K562 (cell line): Measurements from ENCODE around the gene PIGL. TPM values are rescaled to one million over a fixed set of nuclear protein-coding genes. Genes with fewer than 3 reads are reported as not detected.

ENCODE experiments used
- ATAC-seq: fragments of 200-7000 bp; cut with Tn5 transposase; 3 replicates; pipeline ENCODE4 v1.9.1; 2020; ENCODE audit warnings: moderate library complexity
- BruUV-seq: library from RNA; stranded (reverse); fragments of 400-500 nt; replicated peaks from 2 replicates; lab custom pipeline; 2021; lab: Mats Ljungman, UMichigan
- CTCF ChIA-PET: fragments of 300-600 bp; formaldehyde crosslinking; extraction: SDS; loops from one replicate; lab custom pipeline; 2021; ENCODE audit warnings: low intra/inter-chr PET ratio; lab: Yijun Ruan, JAX
- POLR2A ChIA-PET: fragments of 300-600, 350-650 bp; sonication (Branson Sonifier 250); formaldehyde crosslinking; extraction: SDS; loops from one replicate; lab custom pipeline; 2021; ENCODE audit warnings: antibody characterized with exemption, inconsistent platforms; lab: Yijun Ruan, JAX
- DNase-seq, 4 experiments: peaks; one replicate each; pipeline versions ENCODE4 v3.0.0 to v3.0.0-alpha.2; 2011 to 2018; ENCODE audit warnings: low spot score in 3 of 4, mixed read lengths in 3 of 4; ENCODE audit errors: extremely low read depth in 1 of 4
- FAIRE-seq: peaks from 2 replicates; lab custom pipeline; 2011; peaks lifted over from hg19 to GRCh38; lab: Jason Lieb, UNC
- H2AFZ ChIP-seq: 2 replicates; pipeline ENCODE4 v1.6.0; 2011; ENCODE audit warnings: low read depth, low read length, control low read depth, inconsistent platforms
- H3K27ac ChIP-seq: fragments of 200-600 bp; 3 replicates; pipeline ENCODE4 v1.8.0; 2011; ENCODE audit warnings: low read depth, mild to moderate bottlenecking, control low read depth, inconsistent platforms, low read length, moderate library complexity, mixed read lengths; ENCODE audit errors: extremely low read depth
- H3K27me3 ChIP-seq, 2 experiments: fragments of 300-600 bp in 1 of 2; 2 replicates in 1 of 2; 3 replicates in 1 of 2; pipeline versions ENCODE4 v1.6.0 to v1.8.0; 2011; ENCODE audit warnings: inconsistent platforms in 2 of 2, low read length in 2 of 2, mild to moderate bottlenecking in 1 of 2, mixed read lengths in 1 of 2, moderate library complexity in 1 of 2; ENCODE audit not compliant: control insufficient read depth in 2 of 2, insufficient read depth in 2 of 2
- H3K36me3 ChIP-seq: fragments of 300-600 bp; 3 replicates; pipeline ENCODE4 v1.8.0; 2011; ENCODE audit warnings: mild to moderate bottlenecking, low read length, inconsistent platforms; ENCODE audit not compliant: control insufficient read depth, insufficient read depth
- H3K4me1 ChIP-seq, 2 experiments: fragments of 200-600 bp in 1 of 2; replicated peaks in 1 of 2; 2 replicates in 1 of 2; 3 replicates in 1 of 2; pipeline versions ENCODE4 v1.5.1 to v1.8.0; 2011; ENCODE audit warnings: inconsistent platforms in 2 of 2, low read length in 2 of 2, mild to moderate bottlenecking in 1 of 2, mixed read lengths in 1 of 2, moderate library complexity in 1 of 2; ENCODE audit not compliant: control insufficient read depth in 2 of 2, insufficient read depth in 2 of 2
- H3K4me2 ChIP-seq: 2 replicates; pipeline ENCODE4 v1.6.1; 2011; ENCODE audit warnings: low read length, control low read depth, inconsistent platforms, mixed read lengths; ENCODE audit not compliant: insufficient read depth
- H3K4me3 ChIP-seq: fragments of 200-600 bp; sonication (generic), shearing (Covaris generic); 2 replicates; pipeline ENCODE4 v1.5.1; 2016; ENCODE audit warnings: control low read depth, inconsistent platforms
- H3K79me2 ChIP-seq: fragments of 200-600 bp; 3 replicates; pipeline ENCODE4 v1.8.0; 2011; ENCODE audit warnings: low read length, inconsistent platforms; ENCODE audit not compliant: control insufficient read depth, insufficient read depth
- H3K9ac ChIP-seq, 2 experiments: 2 replicates each; pipeline versions ENCODE4 v1.6.0 to v1.6.1; 2011; ENCODE audit warnings: low read depth in 2 of 2, low read length in 2 of 2, control low read depth in 1 of 2, inconsistent platforms in 1 of 2, mild to moderate bottlenecking in 1 of 2, mixed read lengths in 1 of 2; ENCODE audit not compliant: insufficient read depth in 1 of 2
- H3K9me1 ChIP-seq: one replicate; pipeline ENCODE4 v1.6.0; 2011; ENCODE audit warnings: inconsistent platforms, mild to moderate bottlenecking, low read length, moderate library complexity; ENCODE audit not compliant: control insufficient read depth, insufficient read depth
- H3K9me3 ChIP-seq: replicated peaks from 2 replicates; pipeline ENCODE4 v1.5.1; 2011; ENCODE audit warnings: low read depth, low read length, inconsistent platforms; ENCODE audit not compliant: control insufficient read depth, insufficient read depth
- H4K20me1 ChIP-seq: replicated peaks from 2 replicates; pipeline ENCODE4 v1.6.1; 2011; ENCODE audit warnings: low read length, inconsistent platforms, mixed read lengths; ENCODE audit not compliant: control insufficient read depth, insufficient read depth
- ATF1 ChIP-seq, 2 experiments: fragments of 450-650 bp in 1 of 2; IDR thresholded peaks; 2 replicates each; pipeline ENCODE4 v1.6.1; 2016; ENCODE audit warnings: missing compliant biosample characterization in 1 of 2, missing genetic modification characterization in 1 of 2
- EGR1 ChIP-seq: fragments of 450-650 bp; conservative IDR thresholded peaks from 2 replicates; pipeline ENCODE4 v1.6.1; 2017; ENCODE audit warnings: mild to moderate bottlenecking
- HOMEZ ChIP-seq: fragments of 250-450 bp; sonication (Bioruptor Pico); IDR thresholded peaks from 2 replicates; pipeline ENCODE4 v1.4.0; 2020; ENCODE audit warnings: mild to moderate bottlenecking, moderate library complexity
- KDM5B ChIP-seq: fragments of 200-600 bp; sonication (generic); IDR thresholded peaks from 2 replicates; pipeline ENCODE4 v1.6.1; 2012; ENCODE audit warnings: low read depth, mild to moderate bottlenecking, moderate library complexity, low read length, control low read depth, inconsistent platforms; ENCODE audit not compliant: insufficient replicate concordance
- LEF1 ChIP-seq: fragments of 450-650 bp; IDR thresholded peaks from 2 replicates; pipeline ENCODE4 v1.6.1; 2016; ENCODE audit warnings: mild to moderate bottlenecking
- MEIS2 ChIP-seq: fragments of 450-650 bp; IDR thresholded peaks from 2 replicates; pipeline ENCODE4 v1.6.1; 2014; ENCODE audit warnings: mild to moderate bottlenecking; ENCODE audit not compliant: partially characterized antibody
- MNT ChIP-seq, 2 experiments: fragments of 450-650 bp; conservative IDR thresholded peaks; 2 replicates each; pipeline ENCODE4 v1.6.1; 2017; ENCODE audit warnings: mild to moderate bottlenecking in 2 of 2, moderate library complexity in 2 of 2
- PRDM10 ChIP-seq: fragments of 450-650 bp; IDR thresholded peaks from 2 replicates; pipeline ENCODE4 v1.6.1; 2018; ENCODE audit not compliant: partially characterized antibody
- SMARCA4 ChIP-seq: fragments of 450-650 bp; IDR thresholded peaks from 2 replicates; pipeline ENCODE4 v1.6.1; 2016
- ZHX1 ChIP-seq: fragments of 150-350 bp; conservative IDR thresholded peaks from 2 replicates; pipeline ENCODE4 v1.6.1; 2014; ENCODE audit warnings: low read length
- ZKSCAN8 ChIP-seq: fragments of 200-800 bp; sonication (Bioruptor generic); IDR thresholded peaks from 2 replicates; pipeline ENCODE4 v1.6.1; 2016; ENCODE audit warnings: missing genetic modification characterization, missing compliant biosample characterization
- ZNF174 ChIP-seq: fragments of 250-450 bp; sonication (Bioruptor Pico); IDR thresholded peaks from 2 replicates; pipeline ENCODE4 v1.4.0; 2020; ENCODE audit warnings: mild to moderate bottlenecking
- WGBS: fragments of 100-300 bp; shearing (Covaris generic); methylation state at CpG from one replicate; pipeline ENCODE4 v1.1.6; 2016; ENCODE audit warnings: low coverage, mixed read lengths; ENCODE audit not compliant: insufficient coverage; ENCODE audit errors: missing lambda C conversion rate; 5-methylcytosine and 5-hydroxymethylcytosine counted together
- in situ Hi-C: fragments of 300-500 bp; cut with MboI; formaldehyde crosslinking; loops from 4 replicates; pipeline ENCODE4 v1.15.0; 2018; ENCODE audit warnings: inconsistent platforms, mixed read lengths
- intact Hi-C: fragments of 100-400 bp; cut with micrococcal nuclease; formaldehyde crosslinking; loops from 2 replicates; pipeline ENCODE4 v1.14.2; 2022
- polyA plus RNA-seq, 8 experiments: library from polyadenylated mRNA; depleted of rRNA in 4 of 8; stranded (reverse) in 5 of 8; unstranded in 3 of 8; fragments of >200 nt; fragmentation: Nextera tagmentation in 2 of 8; fragmentation: Illumina TruSeq in 1 of 8; extraction: Ambion mirVana in 2 of 8; extraction: Trizol in 1 of 8; gene quantifications; 2 replicates each; pipeline versions ENCODE4 v1.2.1 to v1.2.3, GENCODE V29; 2011 to 2014; ENCODE audit warnings: inconsistent platforms in 1 of 8, missing spikeins in 1 of 8
- total RNA-seq, 7 experiments: library from RNA; depleted of rRNA in 6 of 7; stranded (reverse); fragments of >200 nt in 6 of 7; fragmentation: Illumina TruSeq in 2 of 7; extraction: Trizol in 2 of 7; gene quantifications; 2 replicates each; pipeline versions ENCODE4 v1.2.1 to v1.2.3, GENCODE V29; 2011 to 2021; ENCODE audit warnings: low replicate concordance in 1 of 7

The PIGL gene
- total and polyA plus RNA-seq, 9 of the 15 experiments (the other 6 are each of a cell fraction or from before 2014, with no cell fraction given): 19.9 to 55.3 (median 29.6) TPM

- H2AFZ ChIP-seq: no peak overlapping the region
- H3K27ac ChIP-seq: no peak overlapping the region
- in situ Hi-C loops (no loop called here), intact Hi-C loops (no loop called here)
- ChIA-PET CTCF (no interaction called here), POLR2A (interaction anchor here (0.6 kb wide), 1 partner anchor 10 kb away, joined by 4 read pairs; no protein-coding TSS in a partner anchor)
- no peaks in the 10 kb centered on the region for H3K79me2 ChIP-seq
- peaks cover 3 to 14% of the 10 kb centered on the region in 2 experiments; a peak in 3 of 5 replicates for H3K4me1 ChIP-seq
- no peak overlapping the region for H3K4me2 ChIP-seq
- H3K36me3 ChIP-seq: peaks cover 2% of the 10 kb centered on the region; the same call in 1 of the 3 replicates
- H3K4me3 ChIP-seq: no peak overlapping the region
- FAIRE-seq (no peak), ATAC-seq (peak; percentile 67; the same call in 2 of the 3 replicates), DNase-seq (peak in 1 of 4 experiments; percentile 67)
- H3K27me3 ChIP-seq: no peaks in the 10 kb centered on the region
- H3K9me1 ChIP-seq: no peaks in the 10 kb centered on the region
- no TSS peak for BruUV-seq
- H3K9me3 ChIP-seq: no peaks in the 10 kb centered on the region; the same call in 1 of the 2 replicates
- H3K9ac ChIP-seq: no peak overlapping the region
- WGBS: 26% methylated on average over 3 of the region's 5 CpGs
- H4K20me1 ChIP-seq: no peaks in the 10 kb centered on the region
- TF ChIP-seq ZNF174 (CRISPR knock-in tag): no peak
- TF ChIP-seq MEIS2: peak; percentile 49
- TF ChIP-seq HOMEZ (CRISPR knock-in tag): no peak
- no peak for TF ChIP-seq KDM5B
- no peak for TF ChIP-seq ZHX1
- no peak for TF ChIP-seq ATF1 (CRISPR knock-in tag; IDR thresholded peaks at IDR 0.05)
- TF ChIP-seq ATF1 (tag; IDR thresholded peaks at IDR 0.05): peak; percentile 34; the same call in 1 of the 2 replicates
- no peak for TF ChIP-seq LEF1
- TF ChIP-seq PRDM10: peak; percentile 23
- TF ChIP-seq EGR1: peak; percentile 55
- 0 out of 4 replicates have a peak, but pooled peaks of 1 of the 2 experiments have one; percentile 20 for TF ChIP-seq MNT (conservative IDR thresholded peaks at IDR 0.05)
- no peak for TF ChIP-seq ZKSCAN8 (CRISPR knock-in tag)
- peak; percentile 13; the same call in 1 of the 2 replicates for TF ChIP-seq SMARCA4
These were observed 58.0 kb downstream of the PIGL start for GRCh38 chr17:16275024-16275423.
